HepG2 (cell line): Measurements from ENCODE around the gene SPNS1. TPM values are rescaled to one million over a fixed set of nuclear protein-coding genes. Genes with fewer than 3 reads are reported as not detected.

Source experiments
- ATAC-seq: fragments of 200-7000 bp; cut with Tn5 transposase; 3 replicates; pipeline ENCODE4 v1.9.1; 2020; ENCODE audit warnings: mild to moderate bottlenecking, moderate library complexity
- BruUV-seq: library from RNA; stranded (reverse); fragments of 400-500 nt; replicated peaks from 2 replicates; lab custom pipeline; 2021; lab: Mats Ljungman, UMichigan
- CTCF ChIA-PET: fragments of 300-600 bp; formaldehyde crosslinking; extraction: SDS; loops from one replicate; lab custom pipeline; 2021; ENCODE audit warnings: low total read pairs, inconsistent platforms, low intra/inter-chr PET ratio; lab: Yijun Ruan, JAX
- POLR2A ChIA-PET: fragments of 350-600 bp; sonication (Branson Sonifier 250); formaldehyde crosslinking; loops from one replicate; lab custom pipeline; 2020; ENCODE audit warnings: antibody characterized with exemption, inconsistent platforms; lab: Yijun Ruan, JAX
- DNase-seq: peaks from one replicate; pipeline ENCODE4 v3.0.0-alpha.2; 2015; ENCODE audit warnings: low spot score
- FAIRE-seq: peaks from 3 replicates; lab custom pipeline; 2011; peaks lifted over from hg19 to GRCh38; lab: Jason Lieb, UNC
- H2AFZ ChIP-seq: one replicate; pipeline ENCODE4 v1.6.1; 2011; ENCODE audit warnings: low read length, inconsistent platforms
- H3K27ac ChIP-seq: fragments of 300-600 bp; 3 replicates; pipeline ENCODE4 v1.8.0; 2011; ENCODE audit warnings: mixed run types, mild to moderate bottlenecking, mixed read lengths, low read length, inconsistent platforms; ENCODE audit not compliant: insufficient read depth; ENCODE audit errors: extremely low read length
- H3K27me3 ChIP-seq, 2 experiments: fragments of 200-600 bp in 1 of 2; 2 replicates in 1 of 2; 3 replicates in 1 of 2; pipeline versions ENCODE4 v1.6.0 to v1.8.0; 2011; ENCODE audit warnings: low read length in 2 of 2, mild to moderate bottlenecking in 2 of 2, moderate library complexity in 2 of 2, inconsistent platforms in 1 of 2; ENCODE audit not compliant: insufficient read depth in 2 of 2, control insufficient read depth in 1 of 2
- H3K36me3 ChIP-seq, 2 experiments: fragments of 200-600 bp in 1 of 2; replicated peaks in 1 of 2; 2 replicates in 1 of 2; 3 replicates in 1 of 2; pipeline versions ENCODE4 v1.5.1 to v1.8.0; 2011; ENCODE audit warnings: low read length in 2 of 2, inconsistent platforms in 1 of 2; ENCODE audit not compliant: insufficient read depth in 2 of 2, control insufficient read depth in 1 of 2
- H3K4me1 ChIP-seq: 2 replicates; pipeline ENCODE4 v1.5.1; 2012; ENCODE audit warnings: low read length, inconsistent platforms; ENCODE audit not compliant: insufficient read depth
- H3K4me2 ChIP-seq: 2 replicates; pipeline ENCODE4 v1.6.0; 2011; ENCODE audit warnings: low read depth, low read length, inconsistent platforms
- H3K4me3 ChIP-seq, 3 experiments: fragments of 200-600 bp in 1 of 3; sonication (generic), shearing (Covaris generic) in 1 of 3; replicated peaks in 1 of 3; 2 replicates each; pipeline ENCODE4 v1.5.1; 2011 to 2016; ENCODE audit warnings: low read length in 3 of 3, inconsistent platforms in 2 of 3, low read depth in 2 of 3, mild to moderate bottlenecking in 2 of 3, control low read depth in 1 of 3, mixed read lengths in 1 of 3; ENCODE audit not compliant: insufficient read depth in 1 of 3
- H3K79me2 ChIP-seq: one replicate; pipeline ENCODE4 v1.6.1; 2011; ENCODE audit warnings: low read length, inconsistent platforms; ENCODE audit not compliant: insufficient read depth
- H3K9ac ChIP-seq: 2 replicates; pipeline ENCODE4 v1.6.0; 2011; ENCODE audit warnings: mild to moderate bottlenecking, low read depth, low read length, inconsistent platforms; ENCODE audit not compliant: insufficient read depth
- H3K9me3 ChIP-seq: 2 replicates; pipeline ENCODE4 v1.5.1; 2012; ENCODE audit warnings: mild to moderate bottlenecking, low read length
- H4K20me1 ChIP-seq: 2 replicates; pipeline ENCODE4 v1.6.0; 2011; ENCODE audit warnings: inconsistent platforms, mild to moderate bottlenecking, low read length, moderate library complexity; ENCODE audit not compliant: insufficient read depth
- XRCC5 ChIP-seq: fragments of 200-400 bp; formaldehyde crosslinking; optimal IDR thresholded peaks from 2 replicates; pipeline ENCODE3; 2017; ENCODE audit warnings: mild to moderate bottlenecking, low read length
- ZNF232 ChIP-seq: sonication (generic); formaldehyde crosslinking; IDR thresholded peaks from 2 replicates; pipeline ENCODE4 v1.4.0; 2020; ENCODE audit warnings: missing genetic modification reagents, borderline replicate concordance
- ZNF296 ChIP-seq: sonication (generic); formaldehyde crosslinking; conservative IDR thresholded peaks from 2 replicates; pipeline ENCODE4 v1.5.0; 2020; ENCODE audit warnings: mild to moderate bottlenecking, missing genetic modification reagents
- ZNF501 ChIP-seq: sonication (generic); formaldehyde crosslinking; IDR thresholded peaks from 2 replicates; pipeline ENCODE4 v1.5.1; 2020; ENCODE audit warnings: mild to moderate bottlenecking, moderate library complexity, missing genetic modification reagents
- WGBS: methylation state at CpG from one replicate; pipeline ENCODE4 v1.1.6; 2017; ENCODE audit warnings: low lambda C conversion rate; 5-methylcytosine and 5-hydroxymethylcytosine counted together
- in situ Hi-C: cut with HindIII; loops from 2 replicates; pipeline ENCODE4 v1.10.0; 2017; ENCODE audit warnings: low pct_unique_long_range_greater_than_20kb; ENCODE audit not compliant: extremely low pct_ligation_motif_present
- intact Hi-C: fragments of 100-400 bp; cut with micrococcal nuclease; formaldehyde crosslinking; loops from one replicate; pipeline ENCODE4 v1.10.0; 2022; ENCODE audit not compliant: unreplicated experiment
- polyA plus RNA-seq, 8 experiments: library from polyadenylated mRNA; depleted of rRNA in 3 of 8; stranded (reverse) in 7 of 8; unstranded in 1 of 8; fragments of >200 nt; fragmentation: Illumina TruSeq in 4 of 8; extraction: Trizol in 4 of 8; gene quantifications; 2 replicates each; pipeline versions ENCODE4 v1.2.1 to v1.2.3, GENCODE V29; 2011 to 2016; ENCODE audit warnings: low read depth in 4 of 8, missing spikeins in 1 of 8, mixed read lengths in 1 of 8; ENCODE audit not compliant: insufficient read depth in 1 of 8
- total RNA-seq, 5 experiments: library from RNA; depleted of rRNA; stranded (reverse); fragments of >200 nt; fragmentation: Illumina TruSeq; extraction: Trizol; gene quantifications; 2 replicates each; pipeline ENCODE4 v1.2.3, GENCODE V29; 2016; ENCODE audit warnings: low read depth in 1 of 5
- TF ChIP-seq, protein P1 (sequence below): fragments of 450-650 bp; IDR thresholded peaks from 2 replicates; pipeline ENCODE4 v1.6.1; 2016
- TF ChIP-seq, protein P2 (sequence below): sonication (generic); formaldehyde crosslinking; IDR thresholded peaks from 2 replicates; pipeline ENCODE4 v1.4.0; 2020; ENCODE audit warnings: missing genetic modification reagents
- TF ChIP-seq, protein P3 (sequence below): sonication (generic); formaldehyde crosslinking; IDR thresholded peaks from 2 replicates; pipeline ENCODE4 v1.8.0; 2022; ENCODE audit warnings: missing genetic modification reagents, mild to moderate bottlenecking, inconsistent platforms, borderline replicate concordance

Gene SPNS1
- total and polyA plus RNA-seq, 2 of the 13 experiments (the other 11 are each of a cell fraction or from before 2014, with no cell fraction given) = 25.6 to 38.8 TPM

DNA sequence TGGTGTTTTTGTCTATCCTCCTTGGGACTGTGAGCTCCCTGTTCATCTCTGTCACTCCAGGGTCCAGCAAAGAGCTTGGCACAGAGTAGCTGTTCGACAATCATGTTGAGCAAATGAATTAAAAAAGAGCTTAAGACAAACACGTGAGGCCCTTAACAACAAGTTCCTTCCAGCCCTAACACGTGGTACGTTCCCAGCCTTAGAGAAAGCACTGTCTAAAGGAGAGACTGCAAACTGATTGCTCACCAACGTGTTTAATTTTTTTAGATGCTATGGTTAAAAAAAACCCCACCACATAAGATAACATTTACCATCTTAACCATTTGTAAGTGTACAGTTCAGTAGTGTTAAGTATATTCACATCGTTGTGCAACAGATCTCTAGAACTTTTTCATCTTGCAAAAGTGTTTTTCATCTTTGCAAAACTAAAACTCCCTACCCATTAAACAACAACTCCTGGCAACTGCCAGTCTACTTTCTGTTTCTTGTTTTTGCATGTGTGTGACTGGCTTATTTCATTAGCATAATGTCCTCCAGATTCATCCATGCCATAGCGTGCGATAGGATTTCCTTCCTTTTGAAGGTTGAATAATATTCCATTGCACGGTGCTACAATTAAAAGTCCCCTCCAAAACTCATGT, 38.5 kb downstream of the SPNS1 start:
- ATAC-seq (no peak), FAIRE-seq (no peak), DNase-seq (no peak)
- BruUV-seq = no TSS peak
- Histone ChIP-seq H3K4me2 (no peak overlapping the region), H3K9ac (no peak overlapping the region), H3K4me1 (0 out of 2 replicates have a peak, but pooled peaks cover 10% of the 10 kb centered on the region), H4K20me1 (no peaks in the 10 kb centered on the region), H3K36me3 (no peaks in the 10 kb centered on the region), H3K27ac (no peak overlapping the region), H3K27me3 (peaks cover 0 to 1% of the 10 kb centered on the region in 2 experiments; a peak in 3 of 5 replicates), H3K4me3 (no peak overlapping the region), H3K79me2 (no peaks in the 10 kb centered on the region), H2AFZ (no peak overlapping the region)
- CTCF ChIA-PET = no interaction called here
- WGBS = 20% methylated on average over 9 of the region's 9 CpGs
- no peak for TF ChIP-seq ZNF232
- TF ChIP-seq, protein P1, sequence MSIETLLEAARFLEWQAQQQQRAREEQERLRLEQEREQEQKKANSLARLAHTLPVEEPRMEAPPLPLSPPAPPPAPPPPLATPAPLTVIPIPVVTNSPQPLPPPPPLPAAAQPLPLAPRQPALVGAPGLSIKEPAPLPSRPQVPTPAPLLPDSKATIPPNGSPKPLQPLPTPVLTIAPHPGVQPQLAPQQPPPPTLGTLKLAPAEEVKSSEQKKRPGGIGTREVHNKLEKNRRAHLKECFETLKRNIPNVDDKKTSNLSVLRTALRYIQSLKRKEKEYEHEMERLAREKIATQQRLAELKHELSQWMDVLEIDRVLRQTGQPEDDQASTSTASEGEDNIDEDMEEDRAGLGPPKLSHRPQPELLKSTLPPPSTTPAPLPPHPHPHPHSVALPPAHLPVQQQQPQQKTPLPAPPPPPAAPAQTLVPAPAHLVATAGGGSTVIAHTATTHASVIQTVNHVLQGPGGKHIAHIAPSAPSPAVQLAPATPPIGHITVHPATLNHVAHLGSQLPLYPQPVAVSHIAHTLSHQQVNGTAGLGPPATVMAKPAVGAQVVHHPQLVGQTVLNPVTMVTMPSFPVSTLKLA = peak; percentile 62
- TF ChIP-seq, all 625 proteins: peak for 1
- POLR2A ChIA-PET = no interaction called here
- intact Hi-C loops (no loop called here), in situ Hi-C loops (no loop called here)
- no peaks in the 10 kb centered on the region for H3K9me3 ChIP-seq

DNA sequence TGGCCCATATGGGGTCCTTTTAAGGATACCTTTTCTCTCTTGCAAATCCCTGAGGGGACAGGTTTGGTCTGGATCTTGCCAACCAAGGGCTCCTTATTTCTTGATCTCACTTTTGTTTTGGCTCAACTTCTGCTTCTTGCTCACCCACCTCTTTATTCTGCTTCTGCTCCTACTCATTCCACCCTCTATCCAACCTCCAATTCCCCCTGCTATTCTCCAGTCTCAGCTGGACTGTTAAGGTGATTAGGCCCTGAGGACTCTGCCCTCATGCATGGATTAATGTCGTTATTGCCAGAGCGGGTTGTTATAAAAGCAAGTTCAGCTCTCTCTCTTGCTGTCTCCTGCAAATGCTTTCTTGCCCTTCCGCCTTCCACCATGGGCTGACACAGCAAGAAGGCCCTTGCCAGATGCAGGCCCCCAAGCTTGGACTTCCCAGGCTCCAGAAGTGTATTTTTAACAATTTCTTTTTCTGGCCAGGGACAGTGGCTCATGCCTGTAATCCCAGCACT, 40.0 kb downstream of the SPNS1 start:
- no peaks in the 10 kb centered on the region for H3K36me3 ChIP-seq
- in situ Hi-C loops (no loop called here), intact Hi-C loops (no loop called here)
- CTCF ChIA-PET = no interaction called here
- no TSS peak for BruUV-seq
- 38% methylated on average over 3 of the region's 3 CpGs for WGBS
- H3K27me3 ChIP-seq = peaks cover 0 to 1% of the 10 kb centered on the region in 2 experiments; a peak in 3 of 5 replicates
- H3K9me3 ChIP-seq = no peaks in the 10 kb centered on the region
- ATAC-seq = no peak
- no peak overlapping the region for H2AFZ ChIP-seq
- no peak for DNase-seq
- FAIRE-seq = no peak
- H3K27ac ChIP-seq = no peak overlapping the region
- no peaks in the 10 kb centered on the region for H3K79me2 ChIP-seq
- H4K20me1 ChIP-seq = no peaks in the 10 kb centered on the region
- TF ChIP-seq, protein P2, sequence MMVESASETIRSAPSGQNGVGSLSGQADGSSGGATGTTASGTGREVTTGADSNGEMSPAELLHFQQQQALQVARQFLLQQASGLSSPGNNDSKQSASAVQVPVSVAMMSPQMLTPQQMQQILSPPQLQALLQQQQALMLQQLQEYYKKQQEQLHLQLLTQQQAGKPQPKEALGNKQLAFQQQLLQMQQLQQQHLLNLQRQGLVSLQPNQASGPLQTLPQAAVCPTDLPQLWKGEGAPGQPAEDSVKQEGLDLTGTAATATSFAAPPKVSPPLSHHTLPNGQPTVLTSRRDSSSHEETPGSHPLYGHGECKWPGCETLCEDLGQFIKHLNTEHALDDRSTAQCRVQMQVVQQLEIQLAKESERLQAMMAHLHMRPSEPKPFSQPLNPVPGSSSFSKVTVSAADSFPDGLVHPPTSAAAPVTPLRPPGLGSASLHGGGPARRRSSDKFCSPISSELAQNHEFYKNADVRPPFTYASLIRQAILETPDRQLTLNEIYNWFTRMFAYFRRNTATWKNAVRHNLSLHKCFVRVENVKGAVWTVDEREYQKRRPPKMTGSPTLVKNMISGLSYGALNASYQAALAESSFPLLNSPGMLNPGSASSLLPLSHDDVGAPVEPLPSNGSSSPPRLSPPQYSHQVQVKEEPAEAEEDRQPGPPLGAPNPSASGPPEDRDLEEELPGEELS (CRISPR knock-in tag) = no peak
- no peak for TF ChIP-seq ZNF296 (CRISPR knock-in tag)
- TF ChIP-seq ZNF501 (CRISPR knock-in tag) = no peak
- no peak for TF ChIP-seq XRCC5
- TF ChIP-seq, protein P3, sequence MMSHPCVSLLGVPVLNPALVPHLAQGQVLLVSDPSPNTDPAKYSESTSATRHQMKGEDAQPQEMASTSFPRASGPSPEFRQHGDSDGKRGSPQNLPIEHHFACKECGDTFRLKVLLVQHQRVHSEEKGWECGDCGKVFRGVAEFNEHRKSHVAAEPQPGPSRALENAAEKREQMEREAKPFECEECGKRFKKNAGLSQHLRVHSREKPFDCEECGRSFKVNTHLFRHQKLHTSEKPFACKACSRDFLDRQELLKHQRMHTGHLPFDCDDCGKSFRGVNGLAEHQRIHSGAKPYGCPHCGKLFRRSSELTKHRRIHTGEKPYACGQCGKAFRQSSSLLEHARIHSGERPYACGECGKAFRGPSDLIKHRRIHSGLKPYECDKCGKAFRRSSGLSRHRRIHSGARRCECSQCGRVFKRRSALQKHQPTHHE = no peak
- H3K4me3 ChIP-seq = no peak overlapping the region
- 0 out of 2 replicates have a peak, but pooled peaks cover 10% of the 10 kb centered on the region for H3K4me1 ChIP-seq
- no peak overlapping the region for H3K9ac ChIP-seq
- POLR2A ChIA-PET = no interaction called here
- H3K4me2 ChIP-seq = no peak overlapping the region
